ENCODE results near the gene TSPAN18. TPM values are rescaled to one million over a fixed set of nuclear protein-coding genes. Genes with fewer than 3 reads are reported as not detected.

Gene TSPAN18
- total RNA-seq, 2 experiments from 2014 or later: 0.85 to 0.92 TPM

DNA sequence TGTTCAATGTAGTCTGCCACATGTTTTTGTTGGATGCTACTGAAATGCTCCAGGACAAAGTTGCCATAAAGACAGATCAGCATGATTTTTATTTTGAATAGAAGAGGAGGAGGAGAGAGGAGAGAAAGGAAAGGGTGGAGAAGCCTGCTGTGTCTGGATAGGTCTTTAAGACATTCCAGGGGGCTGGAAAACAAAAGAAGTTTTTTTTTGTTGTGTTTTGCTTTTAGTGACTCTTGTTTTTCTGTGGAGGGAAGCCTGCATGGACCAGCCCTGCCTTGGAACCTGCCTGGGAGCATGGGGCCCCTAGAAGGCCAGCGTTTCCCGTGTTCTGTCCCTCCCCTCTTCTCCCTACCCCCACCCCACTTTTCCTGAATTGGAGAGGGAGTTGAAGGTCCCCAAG is 2.3 kb downstream of the TSPAN18 start:
- CTCF ChIA-PET: interaction anchor here (0.6 to 2.8 kb wide), 4 partner anchors 47 to 182 kb away, joined by 3 to 9 read pairs (median 5); no protein-coding TSS in a partner anchor
- intact Hi-C loops (cut with micrococcal nuclease): loop anchor here (5.0 kb wide), 1 partner anchor 183 kb away; no protein-coding TSS in a partner anchor
- POLR2A ChIA-PET: no interaction called here
- Mint-ChIP-seq H3K4me3 (no peak overlapping the region), H3K36me3 (ENCODE audit: low read depth) (no peaks in the 10 kb centered on the region), H3K9me3 (no peaks in the 10 kb centered on the region), H3K4me1 (ENCODE audit: low read depth) (peaks cover 35% of the 10 kb centered on the region), H3K27me3 (peaks cover 22% of the 10 kb centered on the region), H3K27ac (no peak overlapping the region)
- TF ChIP-seq, protein P1, sequence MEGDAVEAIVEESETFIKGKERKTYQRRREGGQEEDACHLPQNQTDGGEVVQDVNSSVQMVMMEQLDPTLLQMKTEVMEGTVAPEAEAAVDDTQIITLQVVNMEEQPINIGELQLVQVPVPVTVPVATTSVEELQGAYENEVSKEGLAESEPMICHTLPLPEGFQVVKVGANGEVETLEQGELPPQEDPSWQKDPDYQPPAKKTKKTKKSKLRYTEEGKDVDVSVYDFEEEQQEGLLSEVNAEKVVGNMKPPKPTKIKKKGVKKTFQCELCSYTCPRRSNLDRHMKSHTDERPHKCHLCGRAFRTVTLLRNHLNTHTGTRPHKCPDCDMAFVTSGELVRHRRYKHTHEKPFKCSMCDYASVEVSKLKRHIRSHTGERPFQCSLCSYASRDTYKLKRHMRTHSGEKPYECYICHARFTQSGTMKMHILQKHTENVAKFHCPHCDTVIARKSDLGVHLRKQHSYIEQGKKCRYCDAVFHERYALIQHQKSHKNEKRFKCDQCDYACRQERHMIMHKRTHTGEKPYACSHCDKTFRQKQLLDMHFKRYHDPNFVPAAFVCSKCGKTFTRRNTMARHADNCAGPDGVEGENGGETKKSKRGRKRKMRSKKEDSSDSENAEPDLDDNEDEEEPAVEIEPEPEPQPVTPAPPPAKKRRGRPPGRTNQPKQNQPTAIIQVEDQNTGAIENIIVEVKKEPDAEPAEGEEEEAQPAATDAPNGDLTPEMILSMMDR (IDR thresholded peaks at IDR 0.05): no peak
- DNase-seq (no peak), ATAC-seq (no peak)

DNA sequence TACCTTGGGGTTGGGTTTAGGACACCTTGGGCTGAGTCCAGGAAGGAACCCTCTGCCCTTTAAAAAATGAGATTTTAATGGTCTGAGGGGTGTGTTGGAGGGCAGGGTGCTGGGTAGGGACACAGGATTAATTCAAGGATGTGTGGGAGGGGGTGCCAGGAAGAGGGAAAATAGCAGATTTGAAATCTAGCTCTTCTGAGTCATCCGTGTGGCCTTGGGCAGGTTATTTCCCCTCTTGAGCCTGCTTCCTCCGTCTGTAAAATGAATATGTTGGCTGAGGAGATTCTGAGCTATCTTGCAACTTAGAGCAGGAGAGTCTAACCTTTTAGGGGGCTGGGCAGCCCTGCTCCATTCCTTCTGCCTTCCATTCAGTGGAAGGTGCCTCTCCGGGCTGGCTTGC is 3.0 kb downstream of the TSPAN18 start:
- no peak for ATAC-seq
- TF ChIP-seq, protein P1 (IDR thresholded peaks at IDR 0.05): no peak
- Mint-ChIP-seq H3K4me1 (ENCODE audit: low read depth) (peaks cover 35% of the 10 kb centered on the region), H3K36me3 (ENCODE audit: low read depth) (no peaks in the 10 kb centered on the region), H3K9me3 (no peaks in the 10 kb centered on the region), H3K27ac (no peak overlapping the region), H3K4me3 (no peak overlapping the region), H3K27me3 (peaks cover 22% of the 10 kb centered on the region)
- CTCF ChIA-PET: interaction anchor here (1.1 to 2.8 kb wide), 5 partner anchors 8 to 182 kb away, joined by 3 to 9 read pairs (median 5); no protein-coding TSS in a partner anchor
- intact Hi-C loops (cut with micrococcal nuclease): loop anchor here (5.0 kb wide), 1 partner anchor 183 kb away; no protein-coding TSS in a partner anchor
- no peak for DNase-seq
- POLR2A ChIA-PET: no interaction called here

DNA sequence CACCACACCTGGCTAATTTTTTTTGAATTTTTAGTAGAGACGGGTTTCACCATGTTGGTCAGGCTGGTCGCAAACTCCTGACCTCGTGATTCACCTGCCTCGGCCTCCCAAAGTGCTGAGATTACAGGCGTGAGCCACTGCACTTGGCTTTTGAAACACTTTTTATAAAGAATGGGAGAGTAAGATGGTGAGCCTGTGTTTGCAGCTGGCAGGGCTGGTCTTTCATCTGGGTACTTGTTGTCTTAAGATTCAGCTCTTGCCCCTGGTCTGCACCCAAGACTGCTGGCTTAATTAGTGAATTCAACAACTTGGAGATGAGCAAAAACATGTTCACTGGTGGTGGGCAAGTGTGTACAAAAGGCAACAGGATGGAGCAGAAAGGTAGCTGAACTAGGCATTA is 4.0 kb downstream of the TSPAN18 start:
- POLR2A ChIA-PET: no interaction called here
- Mint-ChIP-seq H3K4me1 (ENCODE audit: low read depth) (peaks cover 32% of the 10 kb centered on the region), H3K4me3 (no peak overlapping the region), H3K27ac (no peak overlapping the region), H3K36me3 (ENCODE audit: low read depth) (no peaks in the 10 kb centered on the region), H3K9me3 (no peaks in the 10 kb centered on the region), H3K27me3 (peaks cover 22% of the 10 kb centered on the region)
- ATAC-seq: no peak
- DNase-seq: no peak
- TF ChIP-seq, protein P1 (IDR thresholded peaks at IDR 0.05): no peak
- CTCF ChIA-PET: interaction anchor here (1.1 to 2.8 kb wide), 4 partner anchors 9 to 181 kb away, joined by 3 to 9 read pairs (median 4); no protein-coding TSS in a partner anchor
- intact Hi-C loops (cut with micrococcal nuclease): no loop called here

DNA sequence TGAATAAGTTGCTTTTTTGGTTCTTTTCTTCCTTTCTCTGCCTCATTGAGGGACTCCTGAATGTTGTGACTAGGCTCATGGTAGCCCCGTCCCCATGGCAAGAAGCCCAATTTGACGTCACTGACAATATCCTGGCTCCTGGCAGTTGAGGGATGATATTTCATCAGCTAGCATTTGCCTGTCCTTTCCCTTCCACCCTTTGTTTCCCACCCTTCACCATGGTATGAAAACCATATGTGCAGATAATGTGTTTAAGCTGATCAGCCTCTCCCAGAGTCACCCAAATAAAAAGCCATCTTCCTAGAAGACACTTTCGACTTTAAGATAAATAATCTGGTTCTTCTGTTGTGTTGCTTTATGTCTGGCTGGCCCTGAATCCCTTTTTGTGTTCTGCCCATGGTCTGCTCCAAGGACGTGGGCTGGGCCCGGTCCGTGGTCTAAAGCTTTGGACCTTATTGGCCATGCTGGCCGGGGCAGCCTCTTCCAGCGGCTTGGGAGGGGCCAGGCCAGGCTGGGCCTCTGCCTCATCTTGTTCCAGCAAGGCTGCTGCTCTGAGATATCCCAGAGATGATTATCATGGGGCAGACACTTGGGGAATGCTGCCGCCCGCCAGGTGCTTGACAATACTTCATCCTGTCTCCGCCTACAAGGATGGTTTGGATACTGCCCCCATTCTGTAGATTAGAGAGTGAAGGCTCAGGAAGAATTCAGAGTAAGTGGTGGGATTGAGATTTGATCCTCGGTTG is 5.1 kb downstream of the TSPAN18 start:
- H3K4me1 Mint-ChIP-seq (ENCODE audit: low read depth): peaks cover 26% of the 10 kb centered on the region

More for the DNA sequence above, 5.1 kb downstream of the TSPAN18 start:
- CTCF ChIA-PET: no interaction called here
- H3K36me3 Mint-ChIP-seq (ENCODE audit: low read depth): no peaks in the 10 kb centered on the region
- TF ChIP-seq, protein P1 (IDR thresholded peaks at IDR 0.05): no peak
- no peaks in the 10 kb centered on the region for H3K9me3 Mint-ChIP-seq
- POLR2A ChIA-PET: interaction anchor here (0.6 kb wide), 1 partner anchor 97 kb away, joined by 3 read pairs; no protein-coding TSS in a partner anchor
- intact Hi-C loops (cut with micrococcal nuclease): no loop called here
- no peak for DNase-seq
- H3K27me3 Mint-ChIP-seq: peaks cover 17% of the 10 kb centered on the region
- no peak overlapping the region for H3K27ac Mint-ChIP-seq
- no peak for ATAC-seq
- H3K4me3 Mint-ChIP-seq: no peak overlapping the region

Data from activated CD8-positive, alpha-beta T cell treated with anti-CD3 and anti-CD28 coated beads for 36 hours (primary cell).